ENCODE measurements around the gene CAPG.

DNA sequence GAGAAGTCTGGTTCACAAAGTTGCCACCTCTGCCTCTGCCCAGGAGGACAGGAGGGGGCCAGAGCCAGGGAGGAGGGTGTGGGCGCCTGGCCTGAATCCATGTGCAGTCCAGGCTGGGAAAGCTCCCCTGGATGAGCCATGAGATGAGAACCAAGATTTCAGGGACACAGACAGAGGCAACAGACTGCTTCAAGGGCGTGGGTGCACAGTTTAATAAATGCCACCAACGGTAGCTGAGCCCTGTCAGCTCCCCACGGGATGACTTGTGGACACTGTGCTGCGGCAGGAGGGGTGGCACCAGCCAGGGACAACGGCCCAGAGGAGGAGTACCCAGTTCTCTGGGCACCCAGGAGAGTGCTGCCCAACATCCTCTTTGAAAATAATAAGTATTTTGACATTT lies 15.2 kb downstream of the CAPG start:
- TF ChIP-seq MZF1 (tag by site-specific recombination; IDR thresholded peaks at IDR 0.05; ENCODE audit: borderline replicate concordance), result no peak
- TF ChIP-seq, protein P1, sequence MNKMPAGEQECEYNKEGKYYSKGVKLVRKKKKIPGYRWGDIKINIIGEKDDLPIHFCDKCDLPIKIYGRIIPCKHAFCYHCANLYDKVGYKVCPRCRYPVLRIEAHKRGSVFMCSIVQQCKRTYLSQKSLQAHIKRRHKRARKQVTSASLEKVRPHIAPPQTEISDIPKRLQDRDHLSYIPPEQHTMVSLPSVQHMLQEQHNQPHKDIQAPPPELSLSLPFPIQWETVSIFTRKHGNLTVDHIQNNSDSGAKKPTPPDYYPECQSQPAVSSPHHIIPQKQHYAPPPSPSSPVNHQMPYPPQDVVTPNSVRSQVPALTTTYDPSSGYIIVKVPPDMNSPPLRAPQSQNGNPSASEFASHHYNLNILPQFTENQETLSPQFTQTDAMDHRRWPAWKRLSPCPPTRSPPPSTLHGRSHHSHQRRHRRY (tag by site-specific recombination; IDR thresholded peaks at IDR 0.05), result no peak
- no peak for TF ChIP-seq ZNF621 (tag by site-specific recombination; IDR thresholded peaks at IDR 0.05)
- TF ChIP-seq YY1 (tag by site-specific recombination; IDR thresholded peaks at IDR 0.05), result no peak
- TF ChIP-seq, protein P2, sequence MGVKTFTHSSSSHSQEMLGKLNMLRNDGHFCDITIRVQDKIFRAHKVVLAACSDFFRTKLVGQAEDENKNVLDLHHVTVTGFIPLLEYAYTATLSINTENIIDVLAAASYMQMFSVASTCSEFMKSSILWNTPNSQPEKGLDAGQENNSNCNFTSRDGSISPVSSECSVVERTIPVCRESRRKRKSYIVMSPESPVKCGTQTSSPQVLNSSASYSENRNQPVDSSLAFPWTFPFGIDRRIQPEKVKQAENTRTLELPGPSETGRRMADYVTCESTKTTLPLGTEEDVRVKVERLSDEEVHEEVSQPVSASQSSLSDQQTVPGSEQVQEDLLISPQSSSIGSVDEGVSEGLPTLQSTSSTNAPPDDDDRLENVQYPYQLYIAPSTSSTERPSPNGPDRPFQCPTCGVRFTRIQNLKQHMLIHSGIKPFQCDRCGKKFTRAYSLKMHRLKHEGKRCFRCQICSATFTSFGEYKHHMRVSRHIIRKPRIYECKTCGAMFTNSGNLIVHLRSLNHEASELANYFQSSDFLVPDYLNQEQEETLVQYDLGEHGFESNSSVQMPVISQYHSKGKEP (tag by site-specific recombination; IDR thresholded peaks at IDR 0.05), result no peak
- TF ChIP-seq, protein P3, sequence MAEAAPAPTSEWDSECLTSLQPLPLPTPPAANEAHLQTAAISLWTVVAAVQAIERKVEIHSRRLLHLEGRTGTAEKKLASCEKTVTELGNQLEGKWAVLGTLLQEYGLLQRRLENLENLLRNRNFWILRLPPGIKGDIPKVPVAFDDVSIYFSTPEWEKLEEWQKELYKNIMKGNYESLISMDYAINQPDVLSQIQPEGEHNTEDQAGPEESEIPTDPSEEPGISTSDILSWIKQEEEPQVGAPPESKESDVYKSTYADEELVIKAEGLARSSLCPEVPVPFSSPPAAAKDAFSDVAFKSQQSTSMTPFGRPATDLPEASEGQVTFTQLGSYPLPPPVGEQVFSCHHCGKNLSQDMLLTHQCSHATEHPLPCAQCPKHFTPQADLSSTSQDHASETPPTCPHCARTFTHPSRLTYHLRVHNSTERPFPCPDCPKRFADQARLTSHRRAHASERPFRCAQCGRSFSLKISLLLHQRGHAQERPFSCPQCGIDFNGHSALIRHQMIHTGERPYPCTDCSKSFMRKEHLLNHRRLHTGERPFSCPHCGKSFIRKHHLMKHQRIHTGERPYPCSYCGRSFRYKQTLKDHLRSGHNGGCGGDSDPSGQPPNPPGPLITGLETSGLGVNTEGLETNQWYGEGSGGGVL (tag by site-specific recombination; IDR thresholded peaks at IDR 0.05), result no peak
- TF ChIP-seq, protein P4, sequence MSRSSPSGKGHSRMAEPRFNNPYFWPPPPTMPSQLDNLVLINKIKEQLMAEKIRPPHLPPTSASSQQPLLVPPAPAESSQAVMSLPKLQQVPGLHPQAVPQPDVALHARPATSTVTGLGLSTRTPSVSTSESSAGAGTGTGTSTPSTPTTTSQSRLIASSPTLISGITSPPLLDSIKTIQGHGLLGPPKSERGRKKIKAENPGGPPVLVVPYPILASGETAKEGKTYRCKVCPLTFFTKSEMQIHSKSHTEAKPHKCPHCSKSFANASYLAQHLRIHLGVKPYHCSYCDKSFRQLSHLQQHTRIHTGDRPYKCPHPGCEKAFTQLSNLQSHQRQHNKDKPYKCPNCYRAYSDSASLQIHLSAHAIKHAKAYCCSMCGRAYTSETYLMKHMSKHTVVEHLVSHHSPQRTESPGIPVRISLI (tag by site-specific recombination; IDR thresholded peaks at IDR 0.05), result no peak
- no peak for TF ChIP-seq ZNF223 (tag by site-specific recombination; IDR thresholded peaks at IDR 0.05)
- TF ChIP-seq, protein P5, sequence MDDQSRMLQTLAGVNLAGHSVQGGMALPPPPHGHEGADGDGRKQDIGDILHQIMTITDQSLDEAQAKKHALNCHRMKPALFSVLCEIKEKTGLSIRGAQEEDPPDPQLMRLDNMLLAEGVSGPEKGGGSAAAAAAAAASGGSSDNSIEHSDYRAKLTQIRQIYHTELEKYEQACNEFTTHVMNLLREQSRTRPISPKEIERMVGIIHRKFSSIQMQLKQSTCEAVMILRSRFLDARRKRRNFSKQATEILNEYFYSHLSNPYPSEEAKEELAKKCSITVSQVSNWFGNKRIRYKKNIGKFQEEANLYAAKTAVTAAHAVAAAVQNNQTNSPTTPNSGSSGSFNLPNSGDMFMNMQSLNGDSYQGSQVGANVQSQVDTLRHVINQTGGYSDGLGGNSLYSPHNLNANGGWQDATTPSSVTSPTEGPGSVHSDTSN (CRISPR knock-in tag; IDR thresholded peaks at IDR 0.05), result no peak
- TF ChIP-seq, protein P6, sequence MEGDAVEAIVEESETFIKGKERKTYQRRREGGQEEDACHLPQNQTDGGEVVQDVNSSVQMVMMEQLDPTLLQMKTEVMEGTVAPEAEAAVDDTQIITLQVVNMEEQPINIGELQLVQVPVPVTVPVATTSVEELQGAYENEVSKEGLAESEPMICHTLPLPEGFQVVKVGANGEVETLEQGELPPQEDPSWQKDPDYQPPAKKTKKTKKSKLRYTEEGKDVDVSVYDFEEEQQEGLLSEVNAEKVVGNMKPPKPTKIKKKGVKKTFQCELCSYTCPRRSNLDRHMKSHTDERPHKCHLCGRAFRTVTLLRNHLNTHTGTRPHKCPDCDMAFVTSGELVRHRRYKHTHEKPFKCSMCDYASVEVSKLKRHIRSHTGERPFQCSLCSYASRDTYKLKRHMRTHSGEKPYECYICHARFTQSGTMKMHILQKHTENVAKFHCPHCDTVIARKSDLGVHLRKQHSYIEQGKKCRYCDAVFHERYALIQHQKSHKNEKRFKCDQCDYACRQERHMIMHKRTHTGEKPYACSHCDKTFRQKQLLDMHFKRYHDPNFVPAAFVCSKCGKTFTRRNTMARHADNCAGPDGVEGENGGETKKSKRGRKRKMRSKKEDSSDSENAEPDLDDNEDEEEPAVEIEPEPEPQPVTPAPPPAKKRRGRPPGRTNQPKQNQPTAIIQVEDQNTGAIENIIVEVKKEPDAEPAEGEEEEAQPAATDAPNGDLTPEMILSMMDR (tag by site-specific recombination; IDR thresholded peaks at IDR 0.05), result no peak
- TF ChIP-seq SCRT1 (tag by site-specific recombination; IDR thresholded peaks at IDR 0.05; ENCODE audit: borderline replicate concordance), result no peak
- TF ChIP-seq ZXDB (tag by site-specific recombination; IDR thresholded peaks at IDR 0.05), result no peak

Measured in HEK293 (cell line).